HepG2 (cell line): ENCODE data around the gene STX7. TPM values are rescaled to one million over a fixed set of nuclear protein-coding genes. Genes with fewer than 3 reads are reported as not detected.

Source experiments
- ATAC-seq: fragments of 200-7000 bp; cut with Tn5 transposase; 3 replicates; pipeline ENCODE4 v1.9.1; 2020; ENCODE audit warnings: mild to moderate bottlenecking, moderate library complexity
- BruUV-seq: library from RNA; stranded (reverse); fragments of 400-500 nt; replicated peaks from 2 replicates; lab custom pipeline; 2021; lab: Mats Ljungman, UMichigan
- CTCF ChIA-PET: fragments of 300-600 bp; formaldehyde crosslinking; extraction: SDS; loops from one replicate; lab custom pipeline; 2021; ENCODE audit warnings: low total read pairs, inconsistent platforms, low intra/inter-chr PET ratio; lab: Yijun Ruan, JAX
- POLR2A ChIA-PET: fragments of 350-600 bp; sonication (Branson Sonifier 250); formaldehyde crosslinking; loops from one replicate; lab custom pipeline; 2020; ENCODE audit warnings: antibody characterized with exemption, inconsistent platforms; lab: Yijun Ruan, JAX
- DNase-seq: peaks from one replicate; pipeline ENCODE4 v3.0.0-alpha.2; 2015; ENCODE audit warnings: low spot score
- FAIRE-seq: peaks from 3 replicates; lab custom pipeline; 2011; peaks lifted over from hg19 to GRCh38; lab: Jason Lieb, UNC
- H2AFZ ChIP-seq: one replicate; pipeline ENCODE4 v1.6.1; 2011; ENCODE audit warnings: low read length, inconsistent platforms
- H3K27ac ChIP-seq: fragments of 300-600 bp; 3 replicates; pipeline ENCODE4 v1.8.0; 2011; ENCODE audit warnings: mixed run types, mild to moderate bottlenecking, mixed read lengths, low read length, inconsistent platforms; ENCODE audit not compliant: insufficient read depth; ENCODE audit errors: extremely low read length
- H3K27me3 ChIP-seq, 2 experiments: fragments of 200-600 bp in 1 of 2; 2 replicates in 1 of 2; 3 replicates in 1 of 2; pipeline versions ENCODE4 v1.6.0 to v1.8.0; 2011; ENCODE audit warnings: low read length in 2 of 2, mild to moderate bottlenecking in 2 of 2, moderate library complexity in 2 of 2, inconsistent platforms in 1 of 2; ENCODE audit not compliant: insufficient read depth in 2 of 2, control insufficient read depth in 1 of 2
- H3K36me3 ChIP-seq, 2 experiments: fragments of 200-600 bp in 1 of 2; replicated peaks in 1 of 2; 2 replicates in 1 of 2; 3 replicates in 1 of 2; pipeline versions ENCODE4 v1.5.1 to v1.8.0; 2011; ENCODE audit warnings: low read length in 2 of 2, inconsistent platforms in 1 of 2; ENCODE audit not compliant: insufficient read depth in 2 of 2, control insufficient read depth in 1 of 2
- H3K4me1 ChIP-seq: 2 replicates; pipeline ENCODE4 v1.5.1; 2012; ENCODE audit warnings: low read length, inconsistent platforms; ENCODE audit not compliant: insufficient read depth
- H3K4me2 ChIP-seq: 2 replicates; pipeline ENCODE4 v1.6.0; 2011; ENCODE audit warnings: low read depth, low read length, inconsistent platforms
- H3K4me3 ChIP-seq, 3 experiments: fragments of 200-600 bp in 1 of 3; sonication (generic), shearing (Covaris generic) in 1 of 3; replicated peaks in 1 of 3; 2 replicates each; pipeline ENCODE4 v1.5.1; 2011 to 2016; ENCODE audit warnings: low read length in 3 of 3, inconsistent platforms in 2 of 3, low read depth in 2 of 3, mild to moderate bottlenecking in 2 of 3, control low read depth in 1 of 3, mixed read lengths in 1 of 3; ENCODE audit not compliant: insufficient read depth in 1 of 3
- H3K79me2 ChIP-seq: one replicate; pipeline ENCODE4 v1.6.1; 2011; ENCODE audit warnings: low read length, inconsistent platforms; ENCODE audit not compliant: insufficient read depth
- H3K9ac ChIP-seq: 2 replicates; pipeline ENCODE4 v1.6.0; 2011; ENCODE audit warnings: mild to moderate bottlenecking, low read depth, low read length, inconsistent platforms; ENCODE audit not compliant: insufficient read depth
- H3K9me3 ChIP-seq: 2 replicates; pipeline ENCODE4 v1.5.1; 2012; ENCODE audit warnings: mild to moderate bottlenecking, low read length
- H4K20me1 ChIP-seq: 2 replicates; pipeline ENCODE4 v1.6.0; 2011; ENCODE audit warnings: inconsistent platforms, mild to moderate bottlenecking, low read length, moderate library complexity; ENCODE audit not compliant: insufficient read depth
- DMTF1 ChIP-seq: sonication (generic); formaldehyde crosslinking; IDR thresholded peaks from 2 replicates; pipeline ENCODE4 v1.4.0; 2020; ENCODE audit warnings: mild to moderate bottlenecking, missing genetic modification reagents
- KDM6A ChIP-seq: IDR thresholded peaks from 2 replicates; pipeline ENCODE4 v1.6.1; 2016; ENCODE audit warnings: low read depth
- MAFF ChIP-seq: IDR thresholded peaks from 2 replicates; pipeline ENCODE4 v1.6.1; 2011; ENCODE audit warnings: low read depth, low read length, improper control_type of control experiment
- MAFK ChIP-seq, 2 experiments: IDR thresholded peaks in 1 of 2; conservative IDR thresholded peaks in 1 of 2; 2 replicates each; pipeline ENCODE4 v1.6.1; 2011; ENCODE audit warnings: improper control_type of control experiment in 2 of 2, low read length in 2 of 2
- ZNF251 ChIP-seq: sonication (generic); formaldehyde crosslinking; IDR thresholded peaks from 2 replicates; pipeline ENCODE4 v1.9.0; 2021; ENCODE audit warnings: mild to moderate bottlenecking, missing genetic modification reagents
- ZNF510 ChIP-seq: sonication (generic); formaldehyde crosslinking; IDR thresholded peaks from 2 replicates; pipeline ENCODE4 v1.4.0; 2020; ENCODE audit warnings: low read depth, mild to moderate bottlenecking, missing genetic modification reagents
- WGBS: methylation state at CpG from one replicate; pipeline ENCODE4 v1.1.6; 2017; ENCODE audit warnings: low lambda C conversion rate; 5-methylcytosine and 5-hydroxymethylcytosine counted together
- in situ Hi-C: cut with HindIII; loops from 2 replicates; pipeline ENCODE4 v1.10.0; 2017; ENCODE audit warnings: low pct_unique_long_range_greater_than_20kb; ENCODE audit not compliant: extremely low pct_ligation_motif_present
- intact Hi-C: fragments of 100-400 bp; cut with micrococcal nuclease; formaldehyde crosslinking; loops from one replicate; pipeline ENCODE4 v1.10.0; 2022; ENCODE audit not compliant: unreplicated experiment
- polyA plus RNA-seq, 8 experiments: library from polyadenylated mRNA; depleted of rRNA in 3 of 8; stranded (reverse) in 7 of 8; unstranded in 1 of 8; fragments of >200 nt; fragmentation: Illumina TruSeq in 4 of 8; extraction: Trizol in 4 of 8; gene quantifications; 2 replicates each; pipeline versions ENCODE4 v1.2.1 to v1.2.3, GENCODE V29; 2011 to 2016; ENCODE audit warnings: low read depth in 4 of 8, missing spikeins in 1 of 8, mixed read lengths in 1 of 8; ENCODE audit not compliant: insufficient read depth in 1 of 8
- total RNA-seq, 5 experiments: library from RNA; depleted of rRNA; stranded (reverse); fragments of >200 nt; fragmentation: Illumina TruSeq; extraction: Trizol; gene quantifications; 2 replicates each; pipeline ENCODE4 v1.2.3, GENCODE V29; 2016; ENCODE audit warnings: low read depth in 1 of 5

The STX7 gene
- total and polyA plus RNA-seq, 2 of the 13 experiments (the other 11 are each of a cell fraction or from before 2014, with no cell fraction given): 28.0 to 34.7 TPM

GRCh38 chr6:132446855-132447241 lies 66.1 kb downstream of the STX7 start:
- H3K4me2 ChIP-seq: no peak overlapping the region
- POLR2A ChIA-PET: no interaction called here
- H3K9ac ChIP-seq: no peak overlapping the region
- no peak for FAIRE-seq
- no peaks in the 10 kb centered on the region for H3K4me1 ChIP-seq
- in situ Hi-C loops: no loop called here
- H3K4me3 ChIP-seq: no peak overlapping the region
- ATAC-seq: no peak
- BruUV-seq: no TSS peak
- intact Hi-C loops: no loop called here
- TF ChIP-seq MAFK (conservative IDR thresholded peaks at IDR 0.05 in 1 of 2, IDR thresholded peaks at IDR 0.05 in 1 of 2; ENCODE audit: low read length in 2 of 2) (peak; percentile 90 to 94), DMTF1 (CRISPR knock-in tag) (no peak), MAFF (peak; percentile 93), KDM6A (CRISPR knock-in tag) (no peak)
- H3K36me3 ChIP-seq: no peaks in the 10 kb centered on the region
- no peaks in the 10 kb centered on the region for H3K79me2 ChIP-seq
- peaks cover 12% of the 10 kb centered on the region for H3K9me3 ChIP-seq
- CTCF ChIA-PET: no interaction called here
- H4K20me1 ChIP-seq: no peaks in the 10 kb centered on the region
- 84% methylated on average over 5 of the region's 5 CpGs for WGBS
- H3K27ac ChIP-seq: no peak overlapping the region
- no peak overlapping the region for H2AFZ ChIP-seq
- no peak for DNase-seq
- no peaks in the 10 kb centered on the region for H3K27me3 ChIP-seq

- TF ChIP-seq MAFF: 0 out of 2 replicates have a peak, but pooled peaks have one; percentile 24
- peak in 1 of 2 experiments; percentile 27; a peak in 1 of 4 replicates for TF ChIP-seq MAFK (conservative IDR thresholded peaks at IDR 0.05 in 1 of 2, IDR thresholded peaks at IDR 0.05 in 1 of 2; ENCODE audit: low read length in 2 of 2)
- no peak for TF ChIP-seq ZNF251 (CRISPR knock-in tag)
- TF ChIP-seq ZNF510 (CRISPR knock-in tag): no peak
- no peak overlapping the region for H3K27ac ChIP-seq
- CTCF ChIA-PET: no interaction called here
These were observed 66.6 kb downstream of the STX7 start for GRCh38 chr6:132446141-132446854.

More at GRCh38 chr6:132446141-132446854, 66.6 kb downstream of the STX7 start:
- no peaks in the 10 kb centered on the region for H4K20me1 ChIP-seq
- no peaks in the 10 kb centered on the region for H3K4me1 ChIP-seq
- H3K79me2 ChIP-seq: no peaks in the 10 kb centered on the region
- H3K9ac ChIP-seq: no peak overlapping the region
- H3K36me3 ChIP-seq: no peaks in the 10 kb centered on the region
- H3K4me2 ChIP-seq: no peak overlapping the region
- intact Hi-C loops (no loop called here), in situ Hi-C loops (no loop called here)
- H3K27me3 ChIP-seq: no peaks in the 10 kb centered on the region
- WGBS: 63% methylated on average over 4 of the region's 4 CpGs
- no peak overlapping the region for H3K4me3 ChIP-seq
- DNase-seq (no peak), FAIRE-seq (no peak), ATAC-seq (no peak)
- POLR2A ChIA-PET: no interaction called here
- H2AFZ ChIP-seq: no peak overlapping the region
- no TSS peak for BruUV-seq
- H3K9me3 ChIP-seq: peaks cover 17% of the 10 kb centered on the region
